GM21390 (cell line): ENCODE measurements around the gene LCA5L.
A peak's percentile ranks its signal among the peaks of the same experiment; 100 is the strongest.
"Not testable (repeated sequence)": the region's sequence is repeated elsewhere in the genome, so short reads cannot be mapped to it uniquely, and the experiment has no call there.

Experiments
- ATAC-seq: cut with Tn5 transposase; IDR thresholded peaks from one replicate; pipeline ENCODE4 v1.9.1; 2021; ENCODE audit not compliant: unreplicated experiment

Gene LCA5L

DNA sequence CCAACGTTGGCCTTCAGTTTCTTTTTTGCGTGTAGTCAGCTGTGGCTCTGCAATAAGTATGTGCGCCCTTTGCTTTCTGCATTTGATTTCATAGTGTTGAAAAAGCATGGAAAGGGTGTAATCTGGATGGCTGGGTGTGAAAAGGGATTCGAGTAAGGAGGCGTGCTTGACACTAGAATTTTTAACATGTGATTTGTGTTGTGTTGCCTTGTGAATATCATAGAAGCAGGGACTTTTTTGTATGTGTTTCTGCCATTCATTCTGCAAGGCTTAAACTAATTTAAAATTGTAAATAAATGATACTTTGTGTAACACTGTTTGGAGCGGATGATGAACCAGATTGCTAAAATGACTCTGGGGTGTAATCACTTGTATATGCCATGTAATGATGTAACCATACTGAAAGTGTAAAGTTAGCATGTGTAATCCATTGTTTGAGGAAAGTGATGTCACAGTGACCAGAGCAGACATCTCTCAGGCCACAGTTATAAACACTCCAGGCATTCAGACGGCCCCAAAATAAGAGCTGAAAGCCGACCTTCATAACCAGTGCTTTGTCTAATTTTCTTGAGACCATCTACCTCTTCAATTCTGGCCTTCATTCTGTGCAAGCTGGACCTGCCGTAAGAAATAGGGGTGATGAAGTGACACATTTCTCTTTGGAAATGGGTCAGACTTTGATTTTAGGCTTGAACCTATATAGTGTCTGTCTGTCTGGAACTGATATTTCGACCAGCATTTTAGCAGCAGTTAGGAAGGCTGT is 6.8 kb upstream of the LCA5L start:
- no peak for ATAC-seq

DNA sequence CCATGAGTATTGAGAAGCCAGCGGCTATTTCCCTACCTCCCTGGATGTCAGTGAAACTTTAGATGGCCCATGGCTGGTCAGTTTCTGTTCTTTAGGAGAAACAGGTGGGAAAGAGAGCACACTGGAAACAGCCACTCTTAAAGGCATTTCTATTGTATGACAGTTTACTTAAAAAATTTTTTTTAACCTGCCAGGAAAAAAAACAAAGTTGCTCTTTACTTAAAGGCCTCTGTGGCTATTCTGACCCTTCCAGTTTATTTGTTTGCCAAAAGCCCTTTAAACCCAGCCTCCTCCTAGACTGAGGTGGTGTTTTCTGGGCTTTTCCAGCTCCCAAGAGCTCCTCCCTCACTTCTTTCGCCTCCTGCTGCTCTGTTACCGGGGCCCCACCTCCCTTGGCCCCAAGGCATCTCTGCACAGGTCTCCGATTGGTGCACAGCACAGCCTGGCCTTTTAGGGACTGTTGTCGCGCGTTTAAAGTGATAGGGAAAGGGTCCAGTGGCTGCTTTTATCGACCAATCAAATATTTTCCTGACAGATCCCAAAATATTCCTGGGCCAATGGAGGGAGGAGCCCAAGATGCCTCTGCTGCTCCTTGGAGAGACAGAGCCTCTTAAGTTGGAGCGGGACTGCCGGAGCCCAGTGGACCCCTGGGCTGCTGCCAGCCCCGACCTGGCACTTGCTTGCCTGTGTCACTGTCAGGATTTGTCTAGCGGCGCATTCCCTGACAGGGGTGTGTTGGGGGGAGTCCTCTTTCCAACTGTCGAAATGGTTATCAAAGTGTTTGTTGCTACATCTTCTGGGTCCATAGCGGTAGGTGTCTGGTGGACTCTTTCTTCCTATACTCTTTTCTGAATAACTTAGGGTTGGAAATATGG is 6.0 kb upstream of the LCA5L start, which contains the start of gene SH3BGR:
SH3BGR (plus strand) TSS at position 639 of the 875 bp plus-strand sequence; CDS start at position 766, 127 bp downstream.
- no peak for ATAC-seq

DNA sequence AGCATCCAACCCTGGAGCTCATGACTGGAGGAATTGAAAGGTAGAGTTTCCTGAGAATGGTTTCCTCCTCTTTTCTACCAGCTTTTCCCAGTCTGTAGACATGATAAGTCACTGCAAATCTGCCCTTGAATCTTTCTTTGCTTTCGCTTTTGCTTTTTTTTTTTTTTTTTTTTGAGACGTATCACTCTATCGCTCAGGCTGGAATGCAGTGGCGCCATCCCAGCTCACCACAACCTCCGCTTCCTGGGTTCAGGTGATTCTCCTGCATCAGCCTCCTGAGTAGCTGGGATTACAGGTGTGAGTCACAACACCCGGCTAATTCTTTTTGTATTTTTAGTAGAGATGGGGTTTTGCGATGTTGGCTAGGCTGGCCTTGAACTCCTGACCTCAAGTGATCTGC is 1.7 kb upstream of the LCA5L start:
- ATAC-seq, result no peak

DNA sequence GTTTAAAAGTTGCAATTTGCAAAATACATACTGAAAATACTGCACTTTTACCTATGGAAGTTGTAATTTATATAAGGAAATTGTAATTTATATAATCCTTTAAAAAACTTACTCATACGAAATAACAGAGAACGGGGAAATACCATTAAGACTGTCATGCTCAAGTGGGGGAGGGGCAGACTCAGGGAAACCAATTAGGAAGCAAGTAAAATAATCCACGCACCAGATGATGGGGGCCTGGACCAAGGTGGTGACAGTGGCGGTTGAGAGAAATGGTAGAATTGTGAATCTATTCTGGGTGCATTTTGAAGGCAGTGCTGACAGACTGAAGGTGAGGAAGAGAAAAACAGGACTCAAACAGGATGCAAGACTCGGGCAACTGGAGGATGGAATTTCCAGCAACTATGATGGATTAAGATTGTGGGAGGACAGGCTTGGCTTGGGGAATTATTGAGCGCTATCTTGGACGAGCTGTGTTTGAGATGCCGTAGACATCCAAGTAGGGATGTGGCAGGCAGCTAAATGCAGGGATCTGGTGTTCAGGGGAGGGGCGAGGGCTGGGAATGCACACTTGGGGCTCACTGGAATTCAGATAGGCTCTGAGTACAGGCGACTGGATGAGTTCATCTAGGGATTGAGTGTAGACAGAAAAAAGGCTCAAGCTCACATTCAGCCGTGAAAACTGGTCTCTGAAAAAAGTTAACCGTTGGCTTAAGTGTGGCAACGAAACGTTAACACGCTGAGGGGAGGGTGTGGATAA is 977 bp downstream of the LCA5L start:
- no peak for ATAC-seq

DNA sequence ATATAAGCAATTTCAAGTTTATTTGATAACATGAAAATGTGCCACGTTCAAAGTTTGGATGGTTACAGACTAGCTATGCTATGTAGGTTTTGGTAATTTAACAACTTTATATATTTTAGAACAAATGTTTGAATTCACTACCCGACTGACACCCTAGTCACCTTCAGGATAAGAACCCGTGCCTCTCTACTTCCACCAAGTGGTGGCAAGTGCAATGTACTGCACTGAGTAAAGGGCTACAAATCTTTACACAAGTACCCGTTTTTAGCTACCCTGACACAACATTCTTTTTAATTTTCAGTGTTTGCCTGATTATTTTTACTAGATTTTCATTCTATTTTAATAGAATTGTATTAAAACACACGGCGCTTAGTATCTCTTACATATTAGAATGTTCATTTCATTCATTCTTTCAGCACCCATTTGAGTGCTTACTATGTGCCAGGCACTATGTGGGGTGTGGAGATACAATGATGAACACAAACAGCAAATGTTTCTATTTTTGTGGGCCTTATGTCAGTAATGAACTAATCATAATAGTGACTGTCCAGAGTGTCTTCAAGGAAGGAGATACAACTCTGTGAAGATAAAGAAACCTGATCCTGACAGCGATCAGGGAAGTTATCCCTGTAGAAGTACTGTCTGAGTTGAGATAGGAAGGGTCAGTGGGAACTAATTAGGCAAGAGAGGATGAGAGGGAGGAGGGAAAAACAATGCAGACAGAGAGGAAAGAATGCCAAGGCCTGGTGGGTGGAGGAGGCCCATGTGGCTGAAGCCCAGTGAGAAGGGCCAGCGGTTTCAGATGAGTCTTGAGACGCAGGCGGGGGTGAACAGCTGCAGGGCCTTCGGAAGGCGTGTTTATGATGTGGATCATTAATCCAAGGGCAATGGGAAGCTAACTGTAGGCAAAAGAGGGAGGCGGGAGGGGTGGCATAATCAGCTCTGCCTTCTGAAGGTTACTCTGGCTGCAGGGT is 3.8 kb downstream of the LCA5L start:
- ATAC-seq, result no peak

DNA sequence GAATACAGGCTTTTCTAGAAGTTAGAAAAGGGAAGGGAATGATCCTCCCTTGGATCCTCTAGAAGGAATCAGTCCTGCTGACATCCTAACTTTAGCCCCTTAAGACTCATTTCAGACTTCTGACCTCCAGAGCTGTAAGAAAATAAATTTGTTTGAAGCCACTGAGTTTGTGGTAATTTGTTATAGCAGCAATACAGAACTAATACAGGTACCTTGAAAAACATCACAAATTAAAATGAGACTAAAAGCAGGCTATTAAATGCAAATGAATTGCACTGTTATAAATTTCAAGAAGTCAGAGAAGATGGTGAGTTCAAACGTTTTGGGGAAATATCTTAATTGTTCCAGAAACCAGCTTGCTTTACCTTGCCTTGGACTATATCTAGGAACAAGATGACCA is 6.3 kb downstream of the LCA5L start:
- no peak for ATAC-seq

DNA sequence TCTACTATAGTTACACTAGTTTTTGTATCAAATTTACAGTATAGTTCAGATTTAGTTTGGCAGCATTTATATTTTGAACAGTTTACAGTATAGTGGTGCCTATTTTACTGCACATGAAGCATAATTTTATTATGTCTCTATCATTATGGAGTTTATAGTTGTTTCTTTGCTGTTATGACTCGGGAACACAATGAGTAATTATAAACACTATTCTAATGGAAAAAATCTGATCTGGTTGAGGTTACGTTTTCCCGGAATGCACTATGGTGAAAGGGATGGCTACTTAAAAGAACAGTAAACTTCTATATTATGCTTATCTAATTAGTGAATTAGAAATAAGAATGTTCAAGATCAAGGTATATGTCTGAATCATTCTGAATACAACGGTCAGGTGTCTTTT is 10.6 kb downstream of the LCA5L start:
- no peak for ATAC-seq

DNA sequence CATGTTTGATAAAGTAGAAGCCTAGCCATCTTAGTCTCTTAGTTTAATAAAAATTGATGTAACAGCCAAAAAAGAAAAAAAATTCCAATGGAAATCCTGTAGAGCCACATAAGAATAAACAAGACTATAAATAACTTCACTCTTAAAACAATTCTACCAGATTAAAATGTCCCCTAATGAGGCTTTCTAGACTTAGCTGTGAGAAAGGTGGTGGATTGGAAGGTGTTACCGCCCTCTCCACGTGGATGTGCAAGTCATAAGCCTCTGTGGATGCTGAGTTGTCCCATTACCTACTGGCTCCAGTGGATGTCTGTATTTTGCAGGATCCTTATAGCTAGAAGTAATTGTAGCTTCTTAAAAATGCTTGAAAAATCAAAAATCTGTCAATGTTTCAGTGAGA is 14.6 kb downstream of the LCA5L start:
- no peak for ATAC-seq

DNA sequence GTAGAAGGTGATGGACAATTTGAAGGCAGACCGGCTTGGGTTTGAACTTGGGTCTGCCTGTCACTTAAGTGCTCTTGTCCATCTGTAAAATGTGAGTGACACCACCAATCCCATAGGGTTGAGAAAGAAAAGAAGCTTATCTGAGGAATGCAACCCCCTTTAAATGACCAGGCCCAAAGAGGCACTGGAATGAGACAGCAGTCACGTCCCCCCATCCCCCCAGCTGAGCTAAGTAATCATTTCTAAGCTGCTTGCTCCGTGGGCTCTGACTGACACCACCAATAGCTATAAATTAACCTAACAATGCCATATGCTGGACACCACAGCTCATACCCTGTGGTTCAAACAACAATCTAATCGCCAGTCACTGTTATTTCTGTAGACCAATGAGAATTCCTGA is 15.1 kb downstream of the LCA5L start:
- no peak for ATAC-seq

DNA sequence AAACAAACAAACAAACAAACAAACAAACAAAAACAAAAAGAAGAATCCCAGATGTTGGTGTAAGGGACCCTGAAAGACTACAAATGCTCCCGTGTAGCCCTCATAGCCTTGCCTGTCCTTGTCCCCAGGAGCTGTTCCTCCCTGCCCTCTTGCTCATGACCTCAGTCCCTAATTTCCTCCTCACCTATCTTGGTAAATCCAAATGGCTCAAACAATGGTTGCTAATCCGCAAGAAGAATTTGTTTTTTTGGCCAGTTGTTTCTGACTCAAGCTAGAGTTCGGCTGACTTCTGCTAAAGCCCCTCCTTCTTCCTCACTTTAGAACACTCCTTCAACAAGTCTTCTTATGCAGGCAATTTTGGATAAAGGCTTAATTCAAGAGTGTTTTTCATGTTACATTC is 15.6 kb downstream of the LCA5L start:
- ATAC-seq, result no peak

DNA sequence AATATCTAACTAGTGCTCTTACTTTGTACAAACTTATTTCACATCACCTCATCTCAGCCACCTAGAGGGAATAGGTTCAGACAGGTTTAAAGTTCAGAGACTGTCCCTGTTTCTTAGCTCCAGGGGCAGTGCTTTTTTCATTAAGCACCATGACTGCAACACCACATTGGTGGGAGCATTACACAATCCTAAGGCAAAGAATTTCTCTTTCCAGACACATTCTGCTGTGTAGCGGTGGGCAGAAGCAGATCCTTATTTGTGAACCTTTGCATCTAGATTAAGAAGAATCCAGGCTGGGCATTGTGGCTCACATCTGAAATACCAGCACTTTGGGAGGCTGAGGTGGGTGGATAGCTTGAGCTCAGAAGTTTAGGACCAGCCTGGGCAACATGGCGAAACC is 16.1 kb downstream of the LCA5L start:
- ATAC-seq, result no peak

DNA sequence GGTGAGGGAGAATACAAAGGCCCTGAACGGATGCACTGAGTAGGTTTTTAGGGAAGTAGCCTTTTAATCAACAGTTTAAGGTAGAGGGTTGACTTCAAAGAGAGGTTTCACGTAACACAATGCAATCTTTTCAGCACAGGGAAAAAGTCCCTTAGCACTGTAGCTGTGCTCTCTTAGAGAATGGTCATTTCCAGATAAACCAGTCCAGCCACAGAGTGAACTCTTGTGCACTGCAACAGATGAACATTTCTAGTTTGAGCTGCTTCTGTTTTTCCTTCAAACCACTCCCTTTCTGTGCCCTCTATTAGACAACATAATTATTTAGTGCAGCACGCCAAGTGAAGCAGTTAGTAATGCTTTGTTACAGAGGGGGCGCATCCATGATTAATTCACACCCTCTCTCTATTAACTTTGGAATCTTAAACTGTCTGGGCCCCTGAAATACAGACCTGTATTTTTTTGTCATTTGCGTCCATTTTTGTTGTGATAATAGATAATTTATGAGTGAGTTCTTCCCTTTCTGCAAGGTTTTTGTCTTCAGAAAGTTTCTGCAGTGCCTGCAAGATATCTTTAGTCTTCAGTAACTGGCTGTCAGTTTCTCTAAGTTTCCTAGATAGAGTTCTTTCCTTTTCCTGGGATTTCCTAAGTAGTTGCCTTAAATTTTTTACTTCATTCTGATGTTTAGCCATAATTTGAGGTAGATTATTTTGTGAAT is 22.9 kb downstream of the LCA5L start:
- ATAC-seq, result no peak

DNA sequence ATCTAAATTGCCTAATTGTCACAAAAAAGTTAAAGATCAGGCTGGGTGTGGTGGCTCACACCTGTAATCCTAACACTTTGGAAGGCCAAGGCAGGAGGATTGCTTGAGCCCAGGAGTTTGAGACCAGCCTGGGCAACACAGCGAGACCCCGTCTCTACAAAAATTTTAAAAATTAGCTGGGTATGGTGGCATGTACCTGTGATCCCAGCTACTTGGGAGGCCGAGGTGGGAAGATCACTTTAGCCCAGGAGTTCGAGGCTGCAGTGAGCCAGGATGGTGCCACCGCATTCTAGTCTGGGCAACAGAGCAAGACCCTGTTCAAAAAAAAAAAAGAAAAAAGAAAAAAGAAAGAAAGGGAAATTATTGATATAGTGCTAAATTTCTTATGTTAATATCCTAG is 26.4 kb downstream of the LCA5L start:
- ATAC-seq, result not testable (repeated sequence)

DNA sequence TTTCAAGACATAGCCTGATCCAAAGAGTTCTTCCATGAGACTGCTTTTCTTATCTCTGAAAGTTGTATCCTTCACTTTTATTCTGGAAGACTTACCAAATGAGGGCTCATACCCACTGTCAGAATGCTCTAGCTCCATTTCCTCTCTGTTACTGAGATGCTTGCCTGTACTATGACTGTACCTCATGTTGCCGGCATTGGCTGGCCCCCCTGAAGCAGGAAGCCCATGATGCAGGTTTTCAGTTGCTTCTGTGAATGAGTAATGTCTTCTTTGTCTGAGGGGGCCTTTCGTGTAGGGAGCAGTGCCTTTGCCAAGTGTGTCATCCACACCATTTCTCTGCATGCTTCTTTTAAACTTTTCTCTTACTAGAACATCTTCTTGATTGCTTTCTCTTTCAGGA is 39.5 kb downstream of the LCA5L start:
- ATAC-seq, result no peak

DNA sequence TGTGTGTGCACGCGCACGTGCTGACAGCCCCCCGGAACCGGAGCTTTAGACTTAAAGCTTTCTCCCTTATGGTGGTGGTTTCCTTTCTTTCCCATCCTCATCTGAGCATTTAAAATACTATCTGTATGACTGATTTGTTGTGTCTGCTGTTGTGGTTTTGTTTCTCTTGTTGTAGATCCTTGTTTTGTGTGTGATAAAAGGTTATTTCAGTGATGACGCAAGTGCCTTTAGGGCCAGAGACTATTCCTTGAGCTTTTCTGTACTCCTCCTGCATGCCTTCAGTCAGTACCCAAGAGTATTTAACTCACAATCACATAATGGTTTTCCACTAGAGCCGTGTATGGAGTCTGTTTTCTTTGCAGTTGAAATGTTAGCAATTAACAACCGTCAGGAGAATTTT is 45.4 kb downstream of the LCA5L start:
- no peak for ATAC-seq

DNA sequence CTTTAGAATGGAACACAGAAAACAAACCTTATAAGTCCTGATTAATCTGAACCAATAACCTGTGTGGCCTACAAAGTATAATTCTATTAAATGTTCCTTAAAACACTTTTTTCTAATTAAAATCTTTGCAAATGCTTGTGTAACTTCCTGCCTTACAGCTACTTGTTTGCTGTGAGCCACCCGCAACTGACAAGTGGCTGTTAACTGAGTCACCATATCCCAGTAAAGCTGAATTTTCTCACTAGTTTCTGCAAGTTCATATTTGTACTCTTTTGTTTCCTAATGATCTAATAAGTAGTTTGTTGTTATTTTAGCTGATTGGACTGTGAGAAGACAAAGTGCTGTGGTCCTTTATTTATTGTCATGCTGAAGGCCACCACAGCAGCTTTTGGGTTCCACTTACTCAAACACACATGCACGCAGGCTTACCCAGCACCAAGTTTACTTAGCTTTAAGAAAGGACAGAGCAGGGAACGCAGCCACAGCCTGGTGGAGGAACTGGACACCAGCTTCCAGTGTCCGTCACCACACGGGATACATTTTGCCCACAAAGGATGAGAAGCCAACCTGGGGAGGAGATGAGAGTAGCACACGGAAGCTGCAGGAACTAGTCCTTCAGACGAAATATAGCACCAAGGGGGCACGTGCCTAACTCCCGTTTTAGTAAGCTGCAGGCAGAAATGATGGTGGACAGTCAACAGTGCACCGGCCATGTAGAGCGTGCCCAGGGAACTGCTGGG is 47.8 kb downstream of the LCA5L start:
- ATAC-seq, result no peak

DNA sequence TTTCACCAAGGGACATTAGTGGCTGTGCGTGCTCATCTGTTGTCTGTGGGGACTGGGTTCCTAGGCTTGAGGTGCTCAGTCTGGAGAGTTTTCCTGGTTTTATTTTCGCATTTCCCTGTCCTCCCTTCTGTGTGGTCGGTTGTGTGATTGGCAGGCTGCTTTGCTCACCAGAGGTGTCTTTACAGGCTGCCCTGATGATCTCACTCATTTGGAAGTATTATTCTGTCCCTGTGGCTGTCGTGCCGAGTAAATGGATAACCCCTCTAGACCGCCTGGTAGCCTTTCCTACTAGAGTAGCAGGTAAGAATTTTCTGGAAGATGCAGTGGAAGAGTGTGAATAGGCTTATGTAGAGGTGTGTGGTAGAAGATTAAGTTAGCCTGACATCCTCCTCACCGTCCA is 52.6 kb downstream of the LCA5L start:
- no peak for ATAC-seq

DNA sequence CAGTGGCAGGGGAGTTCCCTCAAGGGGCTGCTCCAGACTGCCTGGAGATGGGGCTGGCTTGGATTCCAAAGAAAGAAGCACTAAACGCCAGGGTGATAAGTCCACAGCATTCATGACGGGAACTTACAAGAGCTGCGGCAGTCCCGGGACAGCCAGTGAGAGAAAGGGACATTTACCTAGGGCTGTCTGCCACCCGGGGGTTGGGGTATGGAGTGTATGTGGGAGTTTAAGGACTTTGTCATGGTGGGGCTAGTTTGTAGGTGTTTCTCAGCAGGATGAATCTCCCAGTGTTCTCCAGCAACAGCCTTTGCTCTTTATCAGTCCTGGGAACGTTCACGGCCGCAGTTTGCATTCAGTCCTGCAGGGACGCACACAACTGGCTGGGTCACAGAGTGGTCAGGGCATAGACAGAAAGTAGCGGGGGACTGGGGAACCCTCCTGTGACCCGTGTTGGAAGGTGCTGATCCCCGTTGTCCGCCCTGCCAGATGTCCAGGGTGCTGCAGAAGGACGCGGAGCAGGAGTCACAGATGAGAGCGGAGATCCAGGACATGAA is 55.3 kb downstream of the LCA5L start:
- ATAC-seq, result no peak

DNA sequence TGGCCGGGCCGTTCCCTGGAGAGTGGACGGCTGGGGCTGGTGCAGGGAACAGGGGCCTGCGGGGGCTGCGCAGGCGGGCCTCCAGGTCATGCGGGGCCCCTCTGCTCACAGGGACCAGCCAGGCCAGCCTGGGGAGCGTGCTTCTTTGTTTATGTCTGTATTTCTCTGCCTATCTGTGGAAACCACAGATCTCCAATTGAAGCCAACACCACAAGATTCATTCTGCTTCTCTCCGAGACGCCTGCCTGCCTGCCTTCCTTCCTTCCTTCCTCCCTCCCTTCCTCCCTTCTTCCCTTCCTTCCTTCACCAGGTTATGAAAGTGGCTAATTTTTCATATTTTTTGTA is 56.8 kb downstream of the LCA5L start:
- peak; percentile 14 for ATAC-seq
